Adrenal gland (tissue), 12 donors: ENCODE measurements around the gene GABARAP. TPM values are rescaled to one million over a fixed set of nuclear protein-coding genes. Genes with fewer than 3 reads are reported as not detected.
A peak's percentile ranks its signal among the peaks of the same experiment; 100 is the strongest.

Source experiments
- DNase-seq, 7 donors: peaks; one replicate each; pipeline ENCODE4 v3.0.0-alpha.2; 2019 to 2020
- H3K27ac ChIP-seq, 5 donors: fragments of 200-600 bp; sonication (generic) in 4 of 5; 1 replicate in 3 of 5; 2 replicates in 2 of 5; pipeline versions ENCODE4 v1.5.1 to v1.8.0; 2016 to 2020; ENCODE audit warnings: mild to moderate bottlenecking in 1 of 5
- H3K27me3 ChIP-seq: fragments of 200-600 bp; 2 replicates; pipeline ENCODE4 v1.8.0; 2021
- H3K36me3 ChIP-seq, 2 donors: fragments of 200-600 bp; replicated peaks in 1 of 2; 1 replicate in 1 of 2; 2 replicates in 1 of 2; pipeline versions ENCODE4 v1.5.1 to v1.8.0; 2018 to 2022
- H3K4me1 ChIP-seq, 2 donors: fragments of 200-600 bp; replicated peaks in 1 of 2; 1 replicate in 1 of 2; 2 replicates in 1 of 2; pipeline versions ENCODE4 v1.5.1 to v1.8.0; 2018 to 2021
- H3K4me3 ChIP-seq, 4 donors: fragments of 200-600 bp; sonication (generic) in 3 of 4; one replicate each; pipeline ENCODE4 v1.5.1; 2016 to 2018
- H3K9me3 ChIP-seq, 3 donors: fragments of 200-600 bp; sonication (generic) in 1 of 3; replicated peaks in 1 of 3; 1 replicate in 2 of 3; 2 replicates in 1 of 3; pipeline versions ENCODE4 v1.5.1 to v1.8.0; 2016 to 2021
- CTCF ChIP-seq, 6 experiments: fragments of 450-650 bp in 4 of 6; fragments of 200-600 bp in 2 of 6; sonication (generic) in 1 of 6; IDR thresholded peaks; 1 replicate in 5 of 6; 2 replicates in 1 of 6; pipeline versions ENCODE4 v1.5.1 to v1.8.0; 2016 to 2021; ENCODE audit warnings: antibody characterized with exemption in 6 of 6, mild to moderate bottlenecking in 2 of 6, moderate library complexity in 1 of 6
- POLR2A ChIP-seq, 2 donors: fragments of 450-650 bp; IDR thresholded peaks; one replicate each; pipeline ENCODE4 v1.6.1; 2017; ENCODE audit warnings: antibody characterized with exemption in 2 of 2, mild to moderate bottlenecking in 2 of 2, moderate library complexity in 1 of 2
- WGBS, 4 donors: extraction: QIAGEN DNeasy Blood & Tissue Kit in 2 of 4; methylation state at CpG; one replicate each; pipeline versions ENCODE4 v1.1.5 to v1.1.7; 2013 to 2017; 5-methylcytosine and 5-hydroxymethylcytosine counted together
- intact Hi-C, 2 donors: fragments of 100-400 bp; cut with DNase I; formaldehyde crosslinking; loops; one replicate each; pipeline versions ENCODE4 v1.14.1 to v1.15.0; 2022 to 2023
- polyA plus RNA-seq, 3 donors: library from polyadenylated mRNA; stranded (reverse); fragments of 200-250 nt in 2 of 3; fragments of 350-450 nt in 1 of 3; fragmentation: Illumina TruSeq in 1 of 3; extraction: RNeasy Lipid Tissue Mini Kit (QIAGEN cat#74804) in 1 of 3; gene quantifications; one replicate each; pipeline ENCODE4 v1.2.3, GENCODE V29; 2013 to 2014
- total RNA-seq, 9 donors: library from RNA; depleted of rRNA in 4 of 9; stranded (reverse); fragments of >200 nt in 4 of 9; fragments of 120-200 nt in 1 of 9; fragmentation: NEBNext Ultra II Directional in 1 of 9; extraction: Animal tissue kit (Norgen Biotek cat#: 25700) in 1 of 9; gene quantifications; one replicate each; pipeline versions ENCODE4 v1.1.0 to v1.2.4, GENCODE V29; 2013 to 2023
- donor health status: healthy with polysubstance abuse.
- donor health status: Bipolar disorder and iron deficiency.
- donor health status: DM: yes; HTN: yes; CAD: no.
- donor health status: DM: no; HTN: no; CAD: no.
- donor health status: DM: no; HTN: no; CAD: no.
- donor health status: DM: yes; HTN: yes; CAD: no.

GABARAP gene
- total and polyA plus RNA-seq, 12 donors = 195 to 1,285 (median 840) TPM

- intact Hi-C loops = no loop called here
- H3K27me3 ChIP-seq = no peaks in the 10 kb centered on the region
- peak in 6 of 7 donors; percentile 71 to 83 (median 76) for DNase-seq
- peaks cover 50 to 60% of the 10 kb centered on the region in 2 donors for H3K4me1 ChIP-seq
- 65 to 78% (median 70%) methylated on average over 17 to 22 of the region's 22 CpGs for WGBS, 4 donors
- peak overlapping the region; percentile 49 to 91 (median 86) for H3K27ac ChIP-seq
- H3K36me3 ChIP-seq = peaks cover 0 to 29% of the 10 kb centered on the region in 2 donors
- H3K9me3 ChIP-seq = no peaks in the 10 kb centered on the region
- peak in 1 of 2 donors; percentile 52 for TF ChIP-seq POLR2A (IDR thresholded peaks at IDR 0.05)
- TF ChIP-seq CTCF (IDR thresholded peaks at IDR 0.05) = no peak
- peak overlapping the region in 1 of 4 donors; percentile 79 for H3K4me3 ChIP-seq
Observed at GRCh38 chr17:7235693-7236665, 6.3 kb downstream of the GABARAP start.

- Histone ChIP-seq H3K9me3 (no peaks in the 10 kb centered on the region), H3K27ac (peak within 1 kb of the TSS; percentile 74 to 91 (median 86)), H3K36me3 (peaks cover 0 to 33% of the 10 kb centered on the region in 2 donors), H3K27me3 (no peaks in the 10 kb centered on the region), H3K4me3 (peak within 1 kb of the TSS; percentile 66 to 95 (median 76)), H3K4me1 (peaks cover 38 to 47% of the 10 kb centered on the region in 2 donors)
- DNase-seq = peak; percentile 96 to 98 (median 97)
- TF ChIP-seq POLR2A (IDR thresholded peaks at IDR 0.05) = peak; percentile 24 to 90
- TF ChIP-seq CTCF (IDR thresholded peaks at IDR 0.05) = peak in 1 of 6 experiments; percentile 26
- WGBS, 4 donors = 0 to 1% (median 0%) methylated on average over 2 to 72 of the region's 72 CpGs
- intact Hi-C loops = no loop called here
Observed at GRCh38 chr17:7234083-7234951, 7.9 kb downstream of the GABARAP start, which contains the start of gene DVL2. TSS of gene DVL2 (minus strand) at chr17:7234517. CDS start at chr17:7234262, 255 bp downstream.

- peaks cover 0 to 39% of the 10 kb centered on the region in 2 donors for H3K36me3 ChIP-seq
- no peak for TF ChIP-seq POLR2A (IDR thresholded peaks at IDR 0.05)
- no peak for TF ChIP-seq CTCF (IDR thresholded peaks at IDR 0.05)
- intact Hi-C loops = no loop called here
- H3K9me3 ChIP-seq = no peaks in the 10 kb centered on the region
- H3K27me3 ChIP-seq = no peaks in the 10 kb centered on the region
- H3K4me3 ChIP-seq = peak overlapping the region; percentile 66 to 95 (median 76)
- WGBS, 4 donors = 0 to 2% (median 0%) methylated on average over 5 to 9 of the region's 9 CpGs
- H3K4me1 ChIP-seq = peaks cover 38 to 47% of the 10 kb centered on the region in 2 donors
- H3K27ac ChIP-seq = peak overlapping the region; percentile 74 to 91 (median 86)
- DNase-seq = no peak
Observed at GRCh38 chr17:7233701-7234082, 8.6 kb downstream of the GABARAP start.
